GM18526 (cell line): Measurements from ENCODE around the gene PIK3CD.

Experiments used
- POLR2A ChIP-seq: IDR thresholded peaks from 3 replicates; pipeline ENCODE4 v1.6.1; 2011; ENCODE audit not compliant: insufficient read length; ENCODE audit errors: extremely low read depth

Gene PIK3CD

DNA sequence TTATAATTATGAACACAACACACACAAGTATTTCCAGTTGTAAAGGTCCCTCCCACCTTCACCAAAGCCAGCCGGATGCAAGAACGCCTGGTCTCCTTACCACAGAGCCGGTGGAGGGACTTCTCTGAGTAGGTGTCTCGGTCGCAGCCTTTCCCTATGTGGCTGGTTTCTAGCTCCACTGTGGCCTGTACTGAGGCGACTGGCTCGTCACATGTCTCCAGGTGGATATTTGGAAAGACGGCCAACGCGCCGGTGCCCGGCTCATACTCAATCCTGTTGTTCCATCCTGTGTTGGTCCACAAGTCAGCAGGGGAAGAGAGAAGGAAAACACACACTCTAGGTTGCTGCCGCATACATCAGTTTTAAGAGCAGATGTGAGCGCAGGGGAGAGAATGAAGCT lies 97.8 kb downstream of the PIK3CD start:
- no peak for TF ChIP-seq POLR2A

DNA sequence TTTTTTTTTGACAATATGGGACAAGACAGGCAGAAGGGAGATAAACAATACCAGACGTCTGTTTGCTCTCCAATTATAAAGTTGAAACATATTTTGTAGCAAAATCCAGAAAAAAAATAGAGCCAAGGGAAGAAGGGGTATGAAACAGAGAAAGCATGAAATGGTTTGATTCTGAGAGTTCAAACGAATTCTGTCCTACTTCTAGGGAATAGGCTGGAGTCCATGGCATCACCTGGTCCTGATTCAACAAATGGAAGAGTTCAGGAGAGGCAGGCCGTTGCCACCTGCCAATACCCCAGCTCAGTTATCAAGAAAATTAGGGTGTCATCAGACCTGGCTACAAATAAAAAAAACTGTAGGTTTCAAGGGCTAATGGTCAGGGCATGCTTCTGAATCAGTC lies 100.4 kb downstream of the PIK3CD start:
- no peak for TF ChIP-seq POLR2A

DNA sequence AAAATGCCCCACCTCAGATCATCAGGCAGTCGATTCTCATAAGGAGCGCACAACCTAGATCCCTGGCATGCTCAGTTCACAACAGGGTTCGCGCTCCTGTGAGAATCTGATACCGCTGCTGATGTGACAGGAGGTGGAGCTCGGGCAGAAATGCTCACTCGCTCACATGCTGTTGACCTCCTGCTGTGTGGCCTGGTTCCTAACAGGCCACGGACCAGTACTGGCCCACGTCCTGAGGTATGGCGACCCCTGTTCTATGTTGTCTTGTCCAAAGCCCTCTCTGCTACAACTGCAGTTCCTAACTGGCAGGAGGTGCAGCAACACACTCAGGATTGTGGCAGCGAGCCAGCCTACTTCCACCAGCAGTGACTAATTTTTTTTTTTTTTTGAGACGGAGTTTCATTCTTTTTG lies 101.6 kb downstream of the PIK3CD start:
- no peak for TF ChIP-seq POLR2A

DNA sequence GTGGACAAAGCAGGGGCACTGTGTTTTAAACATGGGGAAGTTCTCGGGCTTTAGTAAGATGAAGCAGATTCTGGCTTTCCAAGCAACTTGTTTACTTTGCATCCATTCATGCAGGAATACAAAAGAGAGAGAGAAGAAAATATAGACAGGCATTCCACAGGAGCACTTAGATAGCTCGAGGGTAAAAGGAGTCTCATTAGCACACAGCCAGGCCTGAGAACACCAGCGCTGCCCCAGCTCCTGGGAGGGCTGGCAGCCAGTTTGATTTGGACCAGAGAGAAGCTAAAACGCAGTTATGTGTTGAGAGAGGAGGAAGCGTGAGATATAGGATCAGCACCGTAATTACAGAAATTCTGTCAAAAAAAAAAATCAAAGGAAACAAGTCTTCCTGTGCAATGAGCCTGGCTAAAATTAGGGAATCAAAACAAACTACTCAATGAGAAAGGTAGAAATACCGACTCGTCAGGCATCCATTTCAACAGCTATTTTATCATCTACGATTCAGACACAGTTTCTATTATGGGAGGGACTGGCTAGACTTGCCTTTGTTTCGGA lies 104.0 kb downstream of the PIK3CD start:
- TF ChIP-seq POLR2A = no peak

DNA sequence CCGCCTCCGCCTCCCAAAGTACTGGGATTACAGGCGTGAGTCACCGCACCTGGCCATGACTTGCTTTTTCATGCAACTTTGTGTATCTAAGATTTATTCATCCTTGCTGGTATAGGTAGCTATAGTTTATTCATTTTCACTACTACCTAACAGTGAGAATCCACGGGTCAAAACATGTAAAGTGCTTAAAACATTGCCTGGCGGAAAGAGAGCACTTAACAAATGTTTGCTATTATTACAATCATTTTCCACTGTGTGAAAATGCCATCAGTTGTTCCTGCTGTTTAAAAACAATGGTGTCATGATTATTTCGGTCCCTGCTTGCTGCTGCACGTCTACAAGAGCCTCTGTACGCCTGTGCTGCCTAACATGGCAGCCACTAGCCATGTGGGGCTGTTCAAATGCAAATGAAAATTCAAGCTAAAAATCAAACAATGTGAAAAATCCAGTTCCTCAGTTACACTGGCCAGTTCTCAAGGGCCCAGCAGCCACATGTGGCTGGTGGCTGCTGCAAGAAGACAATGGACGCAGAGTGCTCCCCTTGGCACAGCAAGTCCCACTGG lies 107.1 kb downstream of the PIK3CD start:
- no peak for TF ChIP-seq POLR2A

DNA sequence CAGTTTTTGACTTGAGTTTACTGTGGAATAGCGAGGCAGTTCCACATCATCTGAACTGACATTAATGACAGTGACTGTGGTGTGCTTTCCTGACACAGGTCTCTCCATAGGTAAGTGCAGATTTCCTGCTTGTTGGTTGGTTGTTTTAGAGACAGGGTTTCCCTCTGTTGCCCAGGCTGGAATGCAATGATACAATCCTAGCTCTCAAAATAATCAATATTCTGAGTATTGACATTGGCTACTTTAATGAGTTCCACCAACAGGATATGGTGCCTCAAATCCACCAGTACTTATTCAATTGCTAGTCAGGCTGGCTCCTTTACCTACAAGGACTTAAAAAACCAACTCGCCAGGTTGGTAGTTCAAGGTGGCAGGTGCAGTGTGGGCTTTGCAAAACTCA lies 108.4 kb downstream of the PIK3CD start:
- no peak for TF ChIP-seq POLR2A

DNA sequence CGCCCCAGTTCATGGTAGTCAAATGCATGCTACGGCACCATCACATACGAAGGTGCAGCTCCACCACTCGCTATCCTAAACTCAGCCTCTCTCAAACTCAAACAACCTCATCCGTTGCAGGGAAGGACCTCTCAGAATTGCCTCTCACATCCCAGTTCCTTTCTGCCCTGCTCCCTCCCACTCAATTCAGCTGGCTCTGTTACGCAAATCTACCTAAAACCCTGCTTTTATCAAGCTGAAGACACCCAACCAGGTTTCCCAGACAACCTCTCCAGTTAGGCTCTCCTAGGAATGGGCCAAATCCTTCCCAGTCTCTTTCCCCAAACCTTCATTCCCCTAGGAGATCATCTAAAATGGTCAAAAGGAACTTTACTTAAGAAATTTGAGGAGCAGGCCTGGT lies 109.3 kb downstream of the PIK3CD start:
- TF ChIP-seq POLR2A = no peak

DNA sequence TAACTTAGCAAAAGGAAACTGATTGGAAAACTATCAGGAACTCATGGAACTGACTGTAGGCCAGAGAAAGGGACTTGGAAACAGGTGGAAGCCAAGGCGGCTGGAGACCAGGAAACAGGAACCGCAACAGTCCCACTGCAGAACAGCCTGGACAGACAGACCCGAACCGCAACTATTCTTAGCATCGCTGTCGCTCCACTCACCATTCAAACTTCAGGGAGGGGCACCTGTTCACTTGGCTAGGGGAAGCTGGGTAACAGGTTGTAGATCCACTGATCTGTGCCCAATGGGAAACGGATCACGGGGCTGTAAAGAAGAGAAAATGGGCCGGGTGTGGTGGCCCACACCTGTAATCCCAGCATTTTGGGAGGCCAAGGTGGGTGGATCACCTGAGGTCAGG lies 110.3 kb downstream of the PIK3CD start:
- no peak for TF ChIP-seq POLR2A

DNA sequence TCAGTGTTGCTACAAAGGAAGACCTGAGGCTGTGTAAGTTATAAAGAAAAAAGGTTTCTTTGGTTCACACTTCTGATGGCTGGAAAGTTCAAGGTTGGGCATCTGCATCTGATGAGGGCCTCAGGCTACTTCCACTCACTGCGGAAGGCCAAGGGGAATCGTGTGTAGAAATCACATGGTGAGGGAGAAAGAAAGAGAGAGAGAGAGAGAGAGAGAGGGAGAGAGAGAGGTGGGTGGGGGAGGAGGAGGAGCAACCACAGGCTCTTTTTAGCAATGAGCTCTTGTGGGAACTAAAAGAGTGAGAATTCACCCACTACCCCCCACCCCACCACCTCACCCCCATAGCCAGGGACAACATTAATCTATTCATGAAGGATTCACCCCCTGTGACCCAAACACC lies 112.4 kb downstream of the PIK3CD start:
- no peak for TF ChIP-seq POLR2A

DNA sequence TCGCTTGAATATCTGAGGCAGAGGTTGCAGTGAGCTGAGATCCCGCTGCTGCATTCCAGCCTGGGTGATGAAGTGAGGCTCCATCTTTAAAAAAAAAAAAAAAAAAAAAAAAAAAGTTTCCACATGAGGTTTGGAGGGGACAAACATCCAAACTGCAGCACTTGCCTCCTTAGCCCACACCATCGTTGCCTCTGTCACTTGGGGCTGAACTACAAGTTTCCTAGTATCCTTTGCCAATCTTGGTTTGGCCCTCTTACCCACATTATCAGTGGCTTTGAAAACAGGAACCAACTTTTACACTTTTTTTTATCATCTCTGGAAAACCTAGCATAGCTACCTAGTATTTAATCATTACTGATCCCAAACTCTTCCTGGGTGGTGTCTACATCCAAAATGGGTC lies 113.0 kb downstream of the PIK3CD start:
- no peak for TF ChIP-seq POLR2A

DNA sequence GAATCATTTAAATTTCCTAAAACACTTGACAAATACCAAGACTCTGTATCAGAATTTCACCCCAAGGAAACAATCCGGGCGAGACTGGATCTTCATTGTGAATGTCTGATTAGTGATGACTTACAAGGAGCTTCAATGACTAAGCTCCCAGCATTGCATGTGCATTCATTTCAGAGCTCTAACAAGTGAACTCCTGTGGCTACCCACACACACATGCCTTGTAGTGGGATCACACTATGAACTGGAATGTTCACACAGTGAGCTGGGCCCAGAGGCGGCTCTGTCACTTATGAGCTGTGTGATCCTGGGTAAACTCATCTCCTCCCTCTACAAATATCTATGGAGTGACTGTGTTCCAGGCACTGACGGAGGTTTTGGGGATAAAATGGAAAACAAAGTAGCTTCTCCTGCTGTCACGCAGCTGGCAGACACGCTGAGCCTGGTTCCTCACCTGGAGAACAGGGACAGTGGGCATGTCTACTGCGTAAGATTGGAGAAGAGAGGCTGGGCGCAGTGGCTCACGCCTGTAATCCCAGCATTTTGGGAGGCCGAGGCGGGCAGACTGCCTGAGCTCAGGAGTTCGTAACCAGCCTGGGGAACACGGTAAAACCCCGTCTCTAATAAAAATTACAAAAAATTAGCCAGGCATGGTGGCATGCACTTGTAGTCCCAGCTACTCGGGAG lies 115.4 kb downstream of the PIK3CD start:
- no peak for TF ChIP-seq POLR2A

DNA sequence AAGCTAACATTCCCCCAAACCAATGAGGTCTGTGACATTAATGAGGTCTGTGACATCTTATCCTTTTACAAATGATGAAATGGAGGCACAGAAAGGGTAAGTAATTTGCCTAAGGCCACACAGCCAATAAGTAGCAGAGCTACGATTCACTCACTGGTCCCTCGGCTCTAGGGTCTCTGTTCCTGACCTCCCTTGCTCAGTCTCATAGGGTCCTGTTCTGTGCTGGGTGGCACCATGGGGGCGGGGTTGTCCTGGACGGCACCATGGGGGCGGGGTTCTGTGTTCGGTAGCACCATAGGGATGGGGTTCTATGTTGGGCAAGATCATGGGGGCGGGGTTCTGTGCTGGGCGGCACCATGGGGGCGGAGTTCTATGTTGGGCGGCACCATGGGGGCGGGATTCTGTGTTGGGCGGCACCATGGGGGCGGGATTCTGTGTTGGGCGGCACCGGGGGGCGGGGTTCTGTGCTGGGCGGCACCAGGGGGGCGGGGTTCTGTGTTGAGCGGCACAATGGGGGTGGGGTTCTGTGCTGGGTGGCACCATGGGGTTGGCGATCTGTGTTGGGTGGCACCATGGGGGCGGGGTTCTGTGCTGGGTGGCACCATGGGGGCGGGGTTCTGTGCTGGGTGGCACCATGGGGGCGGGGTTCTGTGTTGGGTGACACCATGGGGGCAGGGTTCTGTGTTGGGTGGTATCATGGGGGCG lies 116.6 kb downstream of the PIK3CD start:
- no peak for TF ChIP-seq POLR2A

DNA sequence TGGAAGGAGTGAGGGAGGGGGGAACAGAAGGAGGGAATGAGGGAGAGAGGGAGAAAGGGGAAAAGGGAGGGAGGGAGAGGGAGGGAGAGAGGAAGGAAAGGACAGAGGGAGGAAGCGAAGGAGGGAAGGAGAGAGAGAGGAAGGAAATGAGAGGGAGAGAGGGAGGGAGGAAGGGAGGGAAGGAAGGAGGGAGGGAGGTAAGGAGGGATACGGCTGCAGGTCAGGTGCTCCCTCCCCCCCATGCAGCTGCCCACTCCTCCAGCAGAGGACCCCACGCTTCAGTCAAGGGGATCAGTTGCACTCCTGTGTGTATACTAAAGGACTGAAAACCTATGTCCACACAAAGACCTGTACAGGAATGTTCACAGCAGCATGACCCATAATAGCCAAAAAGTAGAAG lies 117.5 kb downstream of the PIK3CD start:
- no peak for TF ChIP-seq POLR2A

DNA sequence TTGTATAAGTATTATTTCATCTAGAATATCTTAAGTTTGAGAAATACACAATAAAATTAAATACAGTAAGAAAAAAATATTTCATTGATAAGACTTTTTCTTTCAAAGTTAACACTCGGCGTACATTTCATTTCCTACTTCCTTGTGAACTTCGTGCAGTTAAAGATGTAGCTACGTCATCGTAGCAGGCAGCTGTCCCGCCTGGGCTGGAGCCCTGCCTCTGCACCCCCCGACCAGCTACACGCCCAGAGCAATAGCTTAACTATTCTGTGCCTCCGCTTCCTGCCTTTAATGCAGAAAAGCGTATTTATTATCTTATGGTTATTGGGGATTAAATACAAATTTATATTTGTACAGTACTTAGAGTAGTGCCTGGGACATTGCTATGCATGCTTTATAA lies 118.8 kb downstream of the PIK3CD start:
- TF ChIP-seq POLR2A = no peak

DNA sequence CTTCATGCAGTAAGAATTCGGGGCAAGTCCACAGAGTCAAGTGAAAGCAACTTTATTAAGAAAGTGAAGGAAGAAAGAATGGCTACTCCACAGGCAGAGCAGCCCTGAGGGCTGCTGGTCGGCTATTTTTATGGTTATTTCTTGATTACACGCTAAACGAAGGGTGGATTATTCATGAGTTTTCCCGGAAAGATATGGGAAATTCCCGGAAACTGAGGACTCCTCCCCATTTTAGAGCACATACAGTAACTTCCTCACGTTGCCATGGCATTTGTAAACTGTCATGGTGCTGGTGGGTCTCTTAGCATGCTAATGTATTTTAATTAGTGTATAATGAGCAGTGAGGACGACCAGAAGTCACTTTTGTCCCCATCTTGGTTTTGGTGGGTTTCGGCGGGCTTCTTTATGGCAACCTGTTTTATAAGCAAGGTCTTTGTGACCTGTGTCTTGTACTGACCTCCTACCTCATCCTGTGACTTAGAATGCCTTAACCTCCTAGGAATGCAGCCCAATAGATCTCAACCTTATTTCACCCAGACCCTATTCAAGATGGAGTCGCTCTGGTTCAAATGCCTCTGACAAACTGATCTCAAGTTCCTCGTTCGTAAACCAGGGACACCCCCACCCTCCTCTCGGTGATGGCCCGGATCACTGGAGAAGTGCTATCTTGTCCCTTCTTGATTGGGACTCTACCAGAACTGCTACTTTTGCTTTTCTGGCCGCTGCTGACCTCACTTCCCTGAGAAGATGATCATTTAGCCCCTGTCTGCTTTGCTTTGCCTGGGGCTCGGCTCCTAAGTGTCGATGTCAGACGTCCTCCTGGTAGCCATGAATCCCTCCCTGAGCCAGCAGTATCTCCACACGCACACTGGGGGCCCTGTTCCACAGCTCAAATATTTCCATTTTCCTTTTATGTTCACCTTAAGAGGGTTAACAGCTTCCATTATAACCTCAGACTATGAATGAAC lies 123.5 kb downstream of the PIK3CD start:
- TF ChIP-seq POLR2A = no peak
